LoVo (cell line): ENCODE data around the gene ALPP.
"Not testable (repeated sequence)": the region's sequence is repeated elsewhere in the genome, so short reads cannot be mapped to it uniquely, and the experiment has no call there.

Experiments used
- DNase-seq: peaks from one replicate; pipeline ENCODE4 v3.0.0-alpha.2; 2016; ENCODE audit warnings: low spot score

ALPP gene

DNA sequence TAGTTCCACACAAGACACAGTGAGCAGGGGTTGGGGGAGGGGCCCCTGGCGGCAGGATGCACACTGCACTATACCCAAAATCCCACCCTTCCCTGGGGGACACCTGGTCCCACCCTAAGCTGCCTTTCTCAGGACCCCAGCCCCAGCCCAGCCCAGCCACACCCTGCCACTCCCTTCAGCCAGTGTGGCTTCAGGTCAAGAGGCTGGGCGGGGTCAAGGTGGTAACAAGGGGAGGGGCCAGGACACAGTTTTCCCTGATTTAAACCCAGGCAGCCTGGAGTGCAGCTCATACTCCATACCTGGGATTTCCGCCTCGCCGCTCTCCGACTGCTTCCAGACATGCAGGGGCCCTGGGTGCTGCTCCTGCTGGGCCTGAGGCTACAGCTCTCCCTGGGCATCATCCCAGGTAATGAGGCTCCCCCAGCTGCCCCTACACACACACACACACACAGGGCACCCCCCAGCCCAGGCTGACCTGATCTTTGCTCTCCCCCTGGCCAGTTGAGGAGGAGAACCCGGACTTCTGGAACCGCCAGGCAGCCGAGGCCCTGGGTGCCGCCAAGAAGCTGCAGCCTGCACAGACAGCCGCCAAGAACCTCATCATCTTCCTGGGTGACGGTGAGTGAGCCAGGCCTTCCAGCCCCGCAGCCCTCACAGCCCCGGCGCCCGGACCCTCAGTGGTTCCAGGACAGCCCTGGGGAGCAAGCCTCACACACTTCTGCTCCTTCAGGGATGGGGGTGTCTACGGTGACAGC lies 28.2 kb downstream of the ALPP start, which contains the start of gene ALPG:
Gene ALPG, plus strand, starts transcription at position 289 of the 755 bp plus-strand sequence. Its CDS starts 51 bp downstream, at position 340.
- no peak for DNase-seq

DNA sequence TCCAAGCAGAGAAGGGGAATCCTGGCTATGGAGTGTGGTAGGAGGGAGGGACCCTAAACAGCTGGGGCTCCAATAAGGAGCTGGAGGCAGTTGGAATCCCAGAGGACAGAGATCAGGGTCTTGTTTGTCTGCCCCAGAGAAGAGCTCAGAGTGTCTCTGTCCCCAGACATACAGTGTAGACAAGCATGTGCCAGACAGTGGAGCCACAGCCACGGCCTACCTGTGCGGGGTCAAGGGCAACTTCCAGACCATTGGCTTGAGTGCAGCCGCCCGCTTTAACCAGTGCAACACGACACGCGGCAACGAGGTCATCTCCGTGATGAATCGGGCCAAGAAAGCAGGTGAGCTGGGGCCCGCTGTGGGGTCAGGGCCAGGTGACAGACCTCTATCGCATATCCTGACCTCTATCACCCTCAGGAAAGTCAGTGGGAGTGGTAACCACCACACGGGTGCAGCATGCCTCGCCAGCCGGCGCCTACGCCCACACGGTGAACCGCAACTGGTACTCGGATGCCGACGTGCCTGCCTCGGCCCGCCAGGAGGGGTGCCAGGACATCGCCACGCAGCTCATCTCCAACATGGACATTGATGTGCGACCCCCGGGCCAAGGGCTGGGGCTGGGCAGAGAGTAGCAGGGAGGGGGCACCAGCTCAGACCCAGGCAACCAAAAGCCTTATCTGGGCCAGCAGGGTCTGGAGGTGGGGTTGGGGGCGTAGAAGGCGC lies 29.0 kb downstream of the ALPP start:
- not testable (repeated sequence) for DNase-seq

DNA sequence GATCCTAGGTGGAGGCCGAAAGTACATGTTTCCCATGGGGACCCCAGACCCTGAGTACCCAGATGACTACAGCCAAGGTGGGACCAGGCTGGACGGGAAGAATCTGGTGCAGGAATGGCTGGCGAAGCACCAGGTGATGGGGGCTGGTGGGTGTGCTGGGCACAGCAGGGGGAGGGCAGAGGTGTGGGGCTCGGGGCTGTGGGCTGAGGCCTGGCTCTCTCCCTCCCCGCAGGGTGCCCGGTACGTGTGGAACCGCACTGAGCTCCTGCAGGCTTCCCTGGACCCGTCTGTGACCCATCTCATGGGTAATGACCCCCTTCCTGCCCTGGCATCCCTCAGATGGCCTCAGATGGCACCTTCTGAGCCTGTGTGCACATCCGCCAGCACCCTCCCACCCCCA lies 29.7 kb downstream of the ALPP start:
- not testable (repeated sequence) for DNase-seq

DNA sequence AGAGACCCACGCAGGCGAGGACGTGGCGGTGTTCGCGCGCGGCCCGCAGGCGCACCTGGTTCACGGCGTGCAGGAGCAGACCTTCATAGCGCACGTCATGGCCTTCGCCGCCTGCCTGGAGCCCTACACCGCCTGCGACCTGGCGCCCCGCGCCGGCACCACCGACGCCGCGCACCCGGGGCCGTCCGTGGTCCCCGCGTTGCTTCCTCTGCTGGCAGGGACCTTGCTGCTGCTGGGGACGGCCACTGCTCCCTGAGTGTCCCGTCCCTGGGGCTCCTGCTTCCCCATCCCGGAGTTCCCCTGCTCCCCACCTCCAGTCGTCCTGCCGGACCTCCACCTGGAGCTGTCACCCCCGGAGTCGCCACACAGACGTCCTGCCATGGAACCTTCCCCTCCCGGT lies 31.1 kb downstream of the ALPP start:
- not testable (repeated sequence) for DNase-seq

DNA sequence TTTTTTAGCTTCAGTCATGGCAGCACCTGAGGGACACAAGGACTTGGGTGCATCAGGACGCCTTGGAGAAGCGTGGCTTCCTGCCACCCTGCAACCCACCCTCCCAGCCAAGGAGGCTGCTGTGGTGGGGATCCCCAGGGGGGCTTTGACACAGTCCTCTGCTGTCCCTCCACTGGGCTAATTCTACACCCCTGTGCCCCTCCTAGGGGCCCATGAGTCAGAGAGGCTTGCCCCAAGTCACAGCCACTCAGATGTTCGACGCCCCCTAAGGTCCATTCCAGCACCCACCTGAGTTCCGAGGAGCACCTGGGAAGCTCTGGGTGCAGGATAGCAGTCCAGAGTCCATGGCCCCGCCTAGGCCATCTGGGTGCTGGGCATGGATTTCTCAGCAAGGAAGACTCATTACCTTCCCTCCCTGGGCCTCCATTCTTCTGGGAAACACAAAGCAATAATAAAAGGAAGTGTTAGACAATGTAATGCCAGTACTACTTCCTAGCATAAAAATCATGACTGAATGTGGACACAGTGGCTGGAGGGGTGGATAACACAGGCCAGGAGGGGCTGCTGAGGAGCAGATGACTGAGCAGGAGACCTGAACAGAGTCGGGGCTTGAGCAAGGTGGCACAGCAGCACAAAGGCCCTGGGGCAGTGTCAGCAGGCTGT lies 31.8 kb downstream of the ALPP start:
- DNase-seq = no peak

DNA sequence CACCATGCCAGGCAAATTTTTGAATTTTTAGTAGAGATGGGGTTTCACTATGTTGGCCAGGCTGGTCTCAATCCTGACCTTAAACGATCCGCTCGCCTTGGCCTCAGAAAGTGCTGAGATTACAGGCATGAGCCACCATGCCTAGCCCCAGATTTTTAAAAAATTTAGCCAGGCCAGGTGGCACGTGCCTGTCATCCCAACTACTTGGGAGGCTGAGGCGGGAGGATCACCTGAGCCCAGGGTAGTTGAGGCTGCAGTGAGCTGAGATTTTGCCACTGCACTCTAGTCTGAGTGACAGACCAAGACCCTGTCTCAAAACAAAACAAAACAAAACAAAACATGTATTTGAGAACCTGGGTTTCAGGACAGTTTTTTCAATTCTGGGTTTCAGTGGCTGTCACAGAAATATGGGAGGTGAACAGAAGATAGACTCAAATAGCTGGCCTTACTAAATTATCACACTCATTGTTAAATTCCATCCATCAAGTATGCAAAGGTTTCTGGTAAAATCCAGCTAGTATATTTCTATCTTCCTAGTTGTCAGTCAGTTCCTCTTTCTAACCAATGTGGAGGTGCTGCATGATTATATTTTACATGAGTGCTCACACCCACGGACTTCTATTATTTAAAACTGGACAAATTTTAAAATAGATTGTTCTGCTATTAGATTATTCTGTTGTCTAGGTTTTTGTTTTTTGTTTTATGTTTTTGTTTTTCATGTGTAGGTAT lies 33.5 kb downstream of the ALPP start:
- DNase-seq = no peak

DNA sequence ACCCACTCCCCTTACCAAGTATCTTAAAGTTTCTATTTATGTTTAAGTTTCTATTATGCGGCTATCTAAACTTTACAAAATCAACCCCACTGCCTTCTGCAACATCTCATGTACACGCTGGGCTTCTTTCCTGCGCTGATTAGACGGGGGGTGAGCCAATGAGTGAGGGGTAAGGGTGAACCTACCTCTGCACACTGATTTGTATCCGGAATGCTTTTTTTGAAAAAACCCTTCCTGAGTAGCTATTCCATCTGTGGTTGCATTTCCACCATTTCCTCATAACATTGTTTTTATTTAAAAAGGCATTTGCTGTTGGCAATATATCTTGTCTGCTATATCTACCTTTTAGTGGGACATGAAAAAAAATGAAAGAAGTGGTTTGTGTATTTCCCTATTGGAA lies 34.4 kb downstream of the ALPP start:
- DNase-seq = no peak

DNA sequence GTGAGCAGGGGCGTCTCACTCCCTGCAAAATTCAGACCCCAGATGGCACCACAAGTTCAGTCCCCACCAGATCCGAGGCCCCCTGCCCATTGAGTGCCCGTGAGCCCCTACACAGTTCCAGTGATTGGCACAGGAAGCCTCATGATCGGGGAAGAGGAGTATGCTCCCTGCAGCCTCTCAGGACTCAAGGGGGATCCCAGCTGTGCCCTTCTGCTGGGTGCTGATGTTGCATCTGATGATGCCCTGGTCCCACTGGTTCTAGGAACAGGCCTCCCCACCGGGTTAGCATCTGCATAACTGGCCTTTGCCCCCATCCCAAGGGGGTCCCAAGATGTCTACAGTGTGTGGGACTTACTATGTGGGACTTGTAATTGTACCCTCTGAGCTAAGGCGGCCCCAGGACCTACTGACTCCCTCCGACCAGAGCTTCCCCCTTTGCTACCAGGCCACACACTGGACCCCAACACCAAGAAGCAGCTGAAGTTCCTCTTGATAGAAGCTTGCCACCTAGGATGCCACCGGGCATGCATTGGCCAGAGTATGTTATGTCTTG lies 36.7 kb downstream of the ALPP start:
- DNase-seq = no peak

DNA sequence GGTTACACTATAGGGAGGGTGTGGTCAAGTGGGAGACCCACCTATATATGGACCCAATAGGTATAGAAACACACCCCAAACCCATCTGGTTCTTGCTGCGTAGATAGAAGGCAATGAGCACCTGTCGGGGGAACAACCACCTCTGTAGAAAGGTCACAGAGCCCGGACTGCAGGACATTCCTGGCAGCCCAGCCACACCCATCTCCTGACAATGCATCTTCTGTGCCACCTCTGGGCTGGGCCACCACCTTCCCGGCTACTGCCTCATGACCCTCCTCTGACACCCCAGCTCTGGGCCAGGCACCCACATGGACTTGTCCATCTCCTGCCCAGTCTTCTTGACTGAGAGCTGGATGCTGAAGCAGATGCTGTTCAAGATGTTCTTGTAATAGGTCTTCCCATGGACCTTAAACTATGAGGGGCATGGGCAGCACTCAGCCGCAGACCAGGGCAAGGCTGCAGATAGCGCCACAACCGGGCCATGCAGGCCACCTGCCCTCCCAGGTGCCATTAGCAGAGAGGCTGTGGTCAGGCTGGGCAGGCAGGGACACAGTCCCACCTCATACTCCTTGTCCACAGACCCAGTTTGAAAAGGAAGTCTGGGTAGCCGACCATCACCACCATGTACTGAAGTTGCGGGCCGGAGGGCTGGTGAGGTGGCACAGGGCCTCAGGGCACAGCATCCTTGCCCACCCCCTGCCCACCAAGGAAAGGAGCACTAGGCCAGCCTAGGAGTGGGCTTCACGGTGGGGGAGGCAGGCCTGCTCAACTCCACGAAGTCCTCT lies 37.4 kb downstream of the ALPP start:
- peak; percentile 52 for DNase-seq

DNA sequence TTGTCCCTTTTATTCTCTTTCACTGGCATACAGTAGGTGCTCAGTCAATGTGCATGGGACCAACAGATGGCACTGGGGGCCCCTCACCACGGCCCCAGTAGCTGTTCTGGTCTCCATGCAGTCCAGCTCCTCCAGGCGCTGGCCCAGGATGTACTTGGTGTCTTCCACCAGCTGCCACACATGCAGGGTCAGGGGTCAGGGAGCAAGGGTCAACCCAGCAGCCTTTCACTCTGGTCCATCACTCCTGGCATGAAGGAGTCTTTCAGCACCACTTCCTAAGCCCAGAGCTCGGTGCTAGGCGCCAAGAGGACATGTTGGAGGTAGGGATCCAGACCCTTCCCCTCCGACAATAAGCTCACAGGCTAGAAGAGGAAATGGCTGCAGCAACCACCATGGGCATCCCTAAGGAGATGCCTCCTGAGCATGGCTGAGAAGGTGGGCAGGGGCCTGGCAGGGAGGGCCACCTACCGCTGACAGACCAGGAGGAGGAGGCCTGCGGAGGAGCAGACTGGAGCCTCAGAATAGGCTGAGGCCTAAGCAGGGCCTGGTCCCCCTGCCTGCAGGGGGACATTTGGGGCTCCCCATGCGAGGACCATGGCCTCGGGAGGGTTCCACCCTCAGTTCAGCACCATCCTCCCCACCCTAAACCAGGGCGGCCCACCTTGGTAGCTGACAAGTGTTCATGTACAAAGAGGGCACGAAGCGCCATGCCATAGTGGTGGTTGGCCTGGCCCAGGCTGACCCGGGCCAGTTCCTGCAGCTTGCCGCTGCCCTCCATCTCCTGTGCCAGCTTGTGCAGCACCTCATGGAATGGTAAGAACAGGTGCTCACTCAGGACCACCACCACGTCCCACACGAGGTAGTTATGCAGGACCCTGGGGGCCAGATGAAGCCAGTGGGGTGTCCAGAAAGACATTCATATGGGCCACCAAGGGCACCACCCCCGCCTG lies 38.2 kb downstream of the ALPP start:
- no peak for DNase-seq

DNA sequence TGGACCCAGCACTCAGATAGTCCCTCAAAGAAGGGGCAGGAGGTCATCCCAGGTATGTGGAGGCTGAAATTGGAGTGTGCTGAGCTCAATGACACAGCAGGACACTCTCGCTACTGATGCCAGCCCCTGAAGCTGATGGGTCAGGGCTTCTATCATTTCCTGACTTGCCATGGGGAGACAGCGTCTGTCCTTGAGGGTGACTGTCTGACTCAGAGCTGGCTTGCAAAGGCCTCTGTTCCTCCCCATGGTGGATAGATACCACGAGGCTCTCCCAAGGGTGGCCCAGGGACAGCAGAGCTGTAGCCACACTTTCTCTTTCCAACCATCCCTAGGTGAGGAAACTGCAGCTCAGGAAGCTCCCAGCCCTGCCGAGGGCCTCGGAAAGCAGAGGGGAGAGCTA lies 38.9 kb downstream of the ALPP start:
- no peak for DNase-seq

DNA sequence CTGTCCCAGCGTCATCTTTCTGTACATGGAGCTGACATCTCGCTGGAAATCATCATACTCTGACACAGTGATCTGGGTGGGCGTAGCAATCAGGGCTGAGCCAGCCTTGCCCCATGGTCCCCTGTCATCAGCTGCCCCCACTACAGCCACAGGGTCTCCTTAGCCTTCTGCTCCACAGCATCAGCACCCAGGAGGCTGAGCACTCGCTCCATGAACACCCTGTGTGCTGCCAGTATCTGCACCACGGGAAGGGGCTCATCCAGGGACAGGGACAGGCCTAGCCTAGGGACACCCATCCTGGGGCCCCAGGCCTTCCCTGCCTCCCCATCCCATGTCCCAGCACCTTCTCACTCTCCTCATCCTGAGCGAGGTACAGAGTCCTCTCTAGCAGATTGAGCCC lies 39.5 kb downstream of the ALPP start:
- DNase-seq = no peak

DNA sequence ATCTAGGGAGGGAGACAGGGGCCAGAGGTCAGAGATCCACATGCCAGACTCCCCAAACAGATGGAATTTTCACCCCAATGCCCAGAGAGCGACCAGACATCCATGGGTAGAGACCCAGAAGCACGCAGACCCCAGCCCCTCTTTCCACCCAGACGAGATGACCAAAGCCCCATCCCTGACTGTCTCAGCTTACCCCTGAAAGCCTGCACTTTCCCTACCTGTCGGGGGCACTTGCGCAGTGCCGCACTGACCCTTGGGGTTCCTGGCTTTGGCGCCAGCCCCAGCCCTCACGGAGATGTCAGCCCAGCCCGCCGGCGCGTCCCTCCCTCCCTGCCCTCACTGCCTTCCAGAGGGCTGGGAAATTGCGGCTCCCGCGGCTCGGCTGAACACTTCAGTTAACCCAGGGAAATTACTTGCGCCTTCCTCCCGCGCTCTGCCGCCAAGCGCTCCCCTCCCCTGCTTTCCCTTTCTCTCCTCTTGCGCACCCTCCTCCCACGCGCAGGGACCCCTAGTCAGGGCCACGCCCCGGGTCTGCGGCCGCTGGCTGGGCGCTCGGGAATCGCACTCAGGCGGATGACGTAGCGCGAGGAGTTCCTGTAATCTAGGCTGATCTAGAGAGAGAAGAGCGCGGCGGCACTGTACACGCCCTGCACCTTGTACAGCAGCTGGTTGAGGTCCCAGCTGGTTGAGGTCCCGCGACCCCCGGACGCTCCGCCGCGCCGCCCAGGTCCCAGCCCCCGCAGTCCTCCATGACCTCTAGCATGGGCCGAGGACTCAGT lies 40.1 kb downstream of the ALPP start:
- no peak for DNase-seq

DNA sequence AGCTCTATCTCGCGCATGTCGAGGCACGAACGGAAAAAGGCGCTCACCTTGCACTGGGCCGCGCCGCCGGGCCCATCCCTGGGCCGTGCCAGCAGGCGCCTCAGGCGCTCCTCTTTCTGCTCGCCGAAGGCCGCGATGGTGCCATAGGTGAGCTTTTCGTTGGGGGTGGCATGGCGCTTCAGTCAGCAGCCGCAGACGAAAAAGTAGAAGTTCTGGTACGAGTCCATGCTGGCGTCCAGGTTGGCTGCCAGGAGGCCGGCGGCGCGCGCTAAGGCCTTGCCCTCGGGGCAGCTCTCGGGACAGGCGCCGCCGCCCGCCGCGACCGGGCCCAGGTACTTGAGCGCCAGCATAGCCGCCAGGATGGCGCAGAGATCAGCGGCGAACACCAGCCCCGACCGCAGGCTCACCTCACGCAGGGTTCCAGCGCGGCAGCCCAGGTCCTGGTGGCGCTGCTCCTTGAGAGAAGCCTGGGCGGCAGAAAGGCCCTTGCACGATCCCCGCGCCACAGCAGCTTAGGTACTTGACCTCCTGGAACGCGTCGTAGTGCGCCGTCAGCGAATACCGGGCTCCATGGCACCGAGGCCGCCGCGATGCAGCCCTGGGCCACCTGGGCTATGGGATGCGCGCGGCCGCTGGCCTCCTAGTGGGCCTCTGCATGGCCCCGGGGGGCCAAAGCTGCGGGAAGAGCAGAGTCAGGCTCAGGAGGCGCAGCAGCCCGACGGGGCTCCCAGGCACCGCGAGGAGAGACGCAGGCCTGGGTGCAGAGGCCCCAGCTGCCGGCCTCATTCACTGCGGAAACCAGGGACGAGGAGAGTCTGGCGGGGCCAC lies 40.9 kb downstream of the ALPP start:
- no peak for DNase-seq

DNA sequence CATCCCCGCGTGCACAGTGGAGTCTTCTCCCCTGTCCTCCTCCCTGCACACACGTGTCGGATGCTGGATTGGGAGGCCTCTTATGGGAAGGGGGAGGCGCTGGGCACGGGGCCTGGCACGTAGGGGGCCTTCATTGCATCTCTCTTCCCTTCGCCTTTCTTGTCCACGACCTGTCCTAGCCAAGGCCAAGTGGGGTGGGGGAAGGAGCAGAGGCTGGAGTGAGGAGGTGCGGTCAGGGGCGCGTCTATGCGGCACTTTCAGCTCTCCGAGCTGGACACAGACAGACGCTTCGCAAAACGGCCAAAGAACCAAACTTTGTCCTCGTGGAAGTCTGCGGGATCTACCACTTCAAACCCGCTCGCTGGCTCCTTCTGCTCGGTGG lies 41.5 kb downstream of the ALPP start:
- DNase-seq = no peak

DNA sequence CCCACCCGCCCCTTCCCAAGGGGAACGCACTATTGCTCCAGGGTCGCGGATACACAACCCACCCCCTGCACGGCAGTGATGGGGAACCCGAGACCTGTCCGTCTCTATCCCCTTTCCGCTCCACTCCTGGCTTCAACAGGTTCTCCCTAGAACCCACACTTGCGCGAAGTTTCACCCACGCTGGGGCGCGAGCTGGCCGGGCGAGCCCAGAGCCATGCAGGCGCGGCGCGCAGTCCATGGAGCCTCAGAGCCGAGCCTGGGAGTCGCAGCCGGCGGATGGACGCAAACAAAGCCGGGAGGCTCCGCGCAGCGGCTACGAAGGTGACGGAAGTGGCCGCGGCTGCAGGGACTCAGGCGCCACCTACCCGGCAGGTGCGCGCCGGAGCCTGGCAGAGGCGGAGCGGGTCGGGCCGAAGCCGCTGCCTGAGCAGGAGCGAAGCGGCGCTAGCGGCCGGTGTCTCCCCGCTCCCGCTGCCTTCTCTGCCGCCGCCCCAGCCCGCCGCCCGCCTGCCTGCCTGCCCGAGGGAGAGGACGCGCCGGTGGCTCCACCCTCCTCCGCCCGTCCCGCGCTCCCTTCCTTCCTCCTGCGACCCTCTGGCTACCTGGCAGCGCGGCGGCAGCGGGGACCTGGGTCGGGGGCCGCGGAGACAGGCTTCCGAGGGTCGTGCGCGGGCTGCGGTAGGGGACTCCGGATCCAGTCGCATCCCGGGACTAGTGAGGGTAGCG lies 42.1 kb downstream of the ALPP start:
- DNase-seq = no peak

DNA sequence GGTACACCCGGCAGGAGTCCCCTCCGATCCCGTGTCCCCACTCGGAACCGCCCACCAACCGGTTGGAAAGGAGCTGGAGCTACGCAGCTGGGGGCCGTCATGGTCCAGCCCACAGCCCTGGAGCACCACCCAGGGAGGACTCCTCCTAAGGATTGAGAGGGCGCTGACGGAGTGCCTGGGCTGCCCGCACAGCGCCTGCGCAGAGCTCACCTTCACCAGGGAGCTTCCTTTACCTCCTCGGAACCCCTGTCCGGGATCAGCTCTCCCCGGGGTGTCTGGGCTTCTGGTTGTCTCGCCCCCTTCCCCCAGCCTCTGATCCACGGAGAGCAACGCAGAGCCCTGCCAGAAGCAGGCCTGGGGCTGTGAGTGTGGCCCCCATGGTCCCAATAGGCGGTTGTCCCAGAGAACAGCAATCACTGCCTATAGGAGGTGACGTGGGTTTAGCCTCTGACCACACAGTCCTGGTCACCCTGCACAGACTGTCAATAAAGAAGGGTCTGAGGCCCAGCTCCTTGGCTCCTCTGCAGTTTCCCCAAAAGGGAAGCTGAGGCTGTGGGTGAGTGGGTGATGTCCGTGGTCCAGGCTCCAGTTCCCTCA lies 42.7 kb downstream of the ALPP start:
- no peak for DNase-seq
